ENCODE measurements around the gene ZBTB5.

Gene ZBTB5

GRCh38 chr9:37424686-37425297 lies 40.5 kb downstream of the ZBTB5 start:
- no peak for DNase-seq (ENCODE audit: low read depth)

- no peak for DNase-seq (ENCODE audit: low read depth)
These were observed 41.0 kb downstream of the ZBTB5 start for GRCh38 chr9:37424204-37424685.

GRCh38 chr9:37423508-37423907 lies 41.7 kb downstream of the ZBTB5 start:
- DNase-seq (ENCODE audit: low read depth) = no peak

- peak; percentile 44 for DNase-seq (ENCODE audit: low read depth)
These were observed 42.8 kb downstream of the ZBTB5 start, which contains the start of gene GRHPR for GRCh38 chr9:37422289-37423104. Gene GRHPR, plus strand, starts transcription at chr9:37422696. Its CDS starts 55 bp downstream, at chr9:37422751.

GRCh38 chr9:37421914-37422288 lies 43.3 kb downstream of the ZBTB5 start:
- no peak for DNase-seq (ENCODE audit: low read depth)

- DNase-seq (ENCODE audit: low read depth) = no peak
These were observed 44.7 kb downstream of the ZBTB5 start for GRCh38 chr9:37420271-37421215.

- DNase-seq (ENCODE audit: low read depth) = no peak
These were observed 46.0 kb downstream of the ZBTB5 start for GRCh38 chr9:37419204-37419603.

- DNase-seq (ENCODE audit: low read depth) = no peak
These were observed 47.2 kb downstream of the ZBTB5 start for GRCh38 chr9:37417857-37418618.

- no peak for DNase-seq (ENCODE audit: low read depth)
These were observed 47.9 kb downstream of the ZBTB5 start for GRCh38 chr9:37417252-37417803.

- DNase-seq (ENCODE audit: low read depth) = no peak
These were observed 50.1 kb downstream of the ZBTB5 start for GRCh38 chr9:37415011-37415719.

GRCh38 chr9:37414503-37414943 lies 50.7 kb downstream of the ZBTB5 start:
- DNase-seq (ENCODE audit: low read depth) = no peak

GRCh38 chr9:37413311-37413710 lies 51.9 kb downstream of the ZBTB5 start:
- DNase-seq (ENCODE audit: low read depth) = no peak

GRCh38 chr9:37412431-37413151 lies 52.7 kb downstream of the ZBTB5 start:
- DNase-seq (ENCODE audit: low read depth) = no peak

- no peak for DNase-seq (ENCODE audit: low read depth)
These were observed 54.1 kb downstream of the ZBTB5 start for GRCh38 chr9:37410969-37411785.

GRCh38 chr9:37410354-37410861 lies 54.8 kb downstream of the ZBTB5 start:
- no peak for DNase-seq (ENCODE audit: low read depth)

GRCh38 chr9:37408933-37409710 lies 56.1 kb downstream of the ZBTB5 start:
- DNase-seq (ENCODE audit: low read depth) = no peak

- no peak for DNase-seq (ENCODE audit: low read depth)
These were observed 57.8 kb downstream of the ZBTB5 start for GRCh38 chr9:37407468-37407867.
